HG03135 (cell line): ENCODE data around the gene RBM38.

Experiments
- ATAC-seq: cut with Tn5 transposase; IDR thresholded peaks from one replicate; pipeline ENCODE4 v1.9.1; 2021; ENCODE audit warnings: mild to moderate bottlenecking, moderate library complexity; ENCODE audit not compliant: unreplicated experiment

RBM38 gene

DNA sequence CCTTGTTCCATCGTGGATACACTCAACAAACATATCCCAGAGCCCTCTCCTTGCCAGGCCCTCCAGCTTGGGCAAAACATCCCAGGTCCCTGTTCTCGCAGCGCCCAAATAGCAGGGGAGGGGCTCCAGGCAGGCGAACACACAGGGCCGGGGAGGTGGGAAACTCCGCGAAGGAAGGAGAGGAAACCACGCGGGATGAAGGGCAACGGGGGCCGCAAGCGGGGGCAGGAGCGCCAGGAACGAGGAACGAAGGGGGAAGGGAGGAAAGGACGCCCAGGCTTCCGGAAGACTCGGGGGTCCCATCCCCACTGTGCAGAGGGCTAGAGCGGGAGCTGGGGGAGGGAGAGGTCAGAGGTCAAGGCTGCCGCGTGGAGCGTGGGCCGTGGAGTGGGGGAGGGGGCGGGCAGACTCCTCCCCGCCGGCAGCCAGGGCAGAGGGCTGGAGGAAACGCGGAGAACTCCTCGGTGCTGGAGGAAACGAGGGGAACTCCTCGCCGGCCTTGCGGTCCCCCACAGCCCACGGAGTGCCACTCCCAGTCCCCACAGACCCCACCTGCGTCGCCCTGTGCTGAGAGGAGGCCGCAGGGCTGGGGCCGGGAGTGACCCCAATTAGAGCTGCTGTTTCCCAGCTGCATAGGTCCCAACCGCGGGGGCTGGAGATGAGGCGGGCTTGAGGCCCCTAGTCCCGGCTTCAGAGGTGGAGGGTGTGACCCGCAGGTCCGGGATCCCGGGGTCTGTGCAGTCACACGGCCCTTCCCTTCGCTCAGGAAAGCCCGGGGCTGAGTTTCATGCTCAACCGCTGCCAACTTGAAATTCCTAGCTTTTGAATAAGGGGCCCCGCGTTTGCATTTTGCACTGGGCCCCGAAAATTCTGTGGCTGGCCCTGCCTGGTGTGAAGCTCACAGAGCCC, 1.2 kb upstream of the RBM38 start:
- no peak for ATAC-seq

GRCh38 chr20:57391439-57392301, 474 bp downstream of the RBM38 start:
- peak; percentile 1 for ATAC-seq

DNA sequence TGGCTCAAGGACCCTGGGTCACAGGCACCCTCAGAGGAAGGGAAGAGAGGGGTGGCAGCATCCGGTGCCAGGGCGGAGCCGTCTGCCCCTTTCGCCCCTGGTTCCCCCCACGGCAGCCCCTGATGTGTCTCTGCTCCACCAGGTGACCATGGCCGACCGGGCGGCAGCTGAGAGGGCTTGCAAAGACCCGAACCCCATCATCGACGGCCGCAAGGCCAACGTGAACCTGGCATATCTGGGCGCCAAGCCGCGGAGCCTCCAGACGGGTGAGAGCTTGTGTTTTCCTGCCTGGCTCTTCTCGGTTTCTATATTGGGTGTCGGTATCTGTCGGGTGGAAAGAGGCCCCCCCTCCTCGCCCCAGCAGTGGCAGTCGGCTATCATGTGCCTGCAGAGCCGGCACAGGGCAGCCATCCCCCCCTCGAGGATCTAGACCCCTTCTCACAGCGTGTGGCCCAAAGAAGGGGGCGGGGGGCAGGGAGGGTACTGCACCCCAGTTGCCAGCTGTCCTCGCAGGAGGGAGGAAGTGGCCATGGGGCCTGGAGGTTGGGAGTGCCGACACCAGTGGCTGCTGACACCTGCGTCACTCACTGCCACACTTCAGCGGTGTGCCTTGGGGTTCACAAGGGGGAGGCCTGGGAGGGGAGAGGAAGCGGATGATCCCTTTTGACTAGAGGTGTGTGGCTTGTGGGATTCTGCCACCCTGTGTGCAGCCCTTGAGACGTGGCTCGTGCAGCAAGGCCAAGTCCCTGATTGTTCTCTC, 1.5 kb downstream of the RBM38 start:
- no peak for ATAC-seq

DNA sequence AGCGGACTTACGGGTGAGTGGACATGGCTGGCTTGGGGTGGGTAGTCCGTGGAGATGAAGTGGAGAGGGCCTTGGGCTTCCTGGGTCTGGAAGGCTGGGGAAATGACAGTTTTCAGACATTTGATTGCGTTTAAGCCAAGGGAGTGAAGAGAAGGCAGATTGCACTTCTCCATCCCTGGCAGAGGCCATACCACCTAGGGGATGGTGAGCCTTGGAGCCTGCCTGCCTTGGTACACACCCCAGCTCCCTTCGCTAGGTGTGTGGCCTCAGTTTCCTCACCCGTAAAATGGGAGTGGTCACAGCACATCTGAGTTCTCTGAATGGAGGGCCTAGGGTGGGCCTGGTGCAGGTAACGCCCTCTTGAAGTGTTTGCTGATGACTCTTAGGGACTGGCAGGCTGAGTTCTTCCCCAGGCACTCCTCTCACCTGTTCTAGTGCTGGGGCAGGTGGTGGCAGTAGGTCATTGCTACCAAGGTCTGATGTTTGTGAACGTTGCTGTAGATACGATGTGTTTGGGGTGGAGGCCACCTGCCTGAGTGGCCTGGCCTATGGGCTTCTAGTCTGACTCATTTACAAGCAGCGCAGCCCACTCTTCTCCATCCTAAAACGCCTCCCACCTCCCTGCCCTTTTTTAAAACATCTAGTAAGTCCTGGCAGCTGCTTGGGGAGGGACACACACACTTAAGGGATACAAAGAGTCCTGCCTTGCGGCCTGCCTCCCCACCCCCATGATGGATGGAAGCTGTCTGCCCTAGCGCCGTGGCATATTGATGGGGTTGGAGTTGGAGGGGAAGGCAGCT, 2.3 kb downstream of the RBM38 start:
- no peak for ATAC-seq

DNA sequence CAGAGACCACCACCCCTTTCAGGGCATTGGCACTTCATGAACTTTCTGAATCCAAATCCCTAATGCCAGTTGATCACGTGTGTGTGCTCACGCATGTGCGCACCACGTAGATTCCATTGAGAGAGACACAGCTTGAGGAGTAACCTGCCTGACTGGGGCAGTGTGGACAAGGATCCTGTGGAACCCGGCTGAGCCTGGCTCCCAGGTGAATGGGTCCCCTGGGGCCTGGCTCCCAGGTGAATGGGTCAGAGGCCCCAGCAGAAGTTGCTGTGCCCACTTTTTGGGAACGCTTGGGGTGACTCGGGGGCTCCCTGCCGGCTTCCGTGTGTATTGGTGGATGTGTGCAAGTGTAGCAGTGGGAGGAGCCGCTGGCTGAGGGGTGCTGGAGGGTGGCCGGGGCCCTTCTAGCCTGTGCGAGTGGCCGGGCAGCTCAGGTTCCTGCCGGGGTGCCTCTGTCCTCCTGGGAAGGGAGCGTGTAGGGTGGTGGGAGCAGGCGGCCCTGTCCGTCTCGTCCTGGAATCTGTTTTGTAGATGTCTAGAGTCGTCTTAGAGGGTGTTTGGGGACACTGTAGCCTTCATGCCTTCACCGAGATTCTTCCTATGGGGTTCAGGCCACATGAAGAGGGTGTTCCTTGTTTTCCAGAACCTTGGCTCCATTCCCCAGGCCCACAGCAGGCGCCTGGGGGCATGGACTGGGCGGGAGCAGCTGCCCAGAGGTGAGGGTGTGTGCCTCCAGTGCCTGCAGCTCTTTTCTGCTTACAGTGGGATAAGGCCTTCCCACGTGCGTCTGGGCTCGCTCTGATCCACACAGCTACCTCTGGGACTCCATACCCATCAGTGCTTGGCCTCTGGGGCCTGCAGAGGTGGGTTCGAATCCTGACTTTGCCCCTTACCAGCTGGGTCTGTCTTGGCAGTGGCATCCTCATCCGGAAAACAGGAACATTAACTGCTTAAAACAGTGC, 3.2 kb downstream of the RBM38 start:
- ATAC-seq, result no peak

- no peak for ATAC-seq
Measured at GRCh38 chr20:57395111-57395966, 4.1 kb downstream of the RBM38 start.

GRCh38 chr20:57396212-57396983, 5.2 kb downstream of the RBM38 start:
- ATAC-seq, result no peak

DNA sequence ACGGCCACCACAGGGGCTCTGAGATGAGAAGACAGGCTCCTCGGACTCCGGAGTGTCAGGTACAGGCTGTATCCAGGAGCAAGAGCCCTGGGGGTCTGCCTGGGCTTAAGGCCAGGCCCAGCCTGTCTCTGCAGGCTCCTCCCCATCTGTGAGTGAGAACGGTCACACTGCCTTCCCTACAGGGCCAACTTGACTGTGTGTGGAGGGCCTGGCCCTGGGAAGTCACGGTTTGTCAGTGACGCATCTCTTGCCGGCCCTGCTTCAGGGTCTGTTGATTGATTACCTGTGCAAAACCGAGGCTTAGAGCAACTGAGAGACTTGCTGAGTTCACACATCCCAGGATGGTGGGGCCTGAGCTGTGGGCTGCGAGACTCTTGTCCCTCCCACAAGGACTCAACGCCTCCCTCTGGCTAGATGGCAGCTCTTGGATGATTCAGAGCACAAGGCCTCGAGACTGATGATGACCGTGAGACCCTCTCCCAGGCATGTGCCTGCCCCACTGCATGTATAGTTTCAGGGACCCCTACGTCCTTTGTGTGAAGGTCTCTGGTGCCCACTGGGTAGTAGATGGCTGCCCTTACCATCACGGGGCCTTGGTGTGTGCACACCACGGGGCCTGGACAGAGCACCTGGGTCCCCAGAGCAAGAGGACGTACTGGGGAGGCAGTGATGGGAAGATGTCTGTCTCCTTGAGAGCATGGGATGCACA, 5.9 kb downstream of the RBM38 start:
- no peak for ATAC-seq

- ATAC-seq, result peak; percentile 5
Measured at GRCh38 chr20:57397693-57398108, 6.5 kb downstream of the RBM38 start.

- peak; percentile 61 for ATAC-seq
Measured at GRCh38 chr20:57398231-57398821, 7.1 kb downstream of the RBM38 start.

GRCh38 chr20:57398901-57399535, 7.8 kb downstream of the RBM38 start:
- ATAC-seq, result no peak

- ATAC-seq, result no peak
Measured at GRCh38 chr20:57399587-57400155, 8.5 kb downstream of the RBM38 start.

DNA sequence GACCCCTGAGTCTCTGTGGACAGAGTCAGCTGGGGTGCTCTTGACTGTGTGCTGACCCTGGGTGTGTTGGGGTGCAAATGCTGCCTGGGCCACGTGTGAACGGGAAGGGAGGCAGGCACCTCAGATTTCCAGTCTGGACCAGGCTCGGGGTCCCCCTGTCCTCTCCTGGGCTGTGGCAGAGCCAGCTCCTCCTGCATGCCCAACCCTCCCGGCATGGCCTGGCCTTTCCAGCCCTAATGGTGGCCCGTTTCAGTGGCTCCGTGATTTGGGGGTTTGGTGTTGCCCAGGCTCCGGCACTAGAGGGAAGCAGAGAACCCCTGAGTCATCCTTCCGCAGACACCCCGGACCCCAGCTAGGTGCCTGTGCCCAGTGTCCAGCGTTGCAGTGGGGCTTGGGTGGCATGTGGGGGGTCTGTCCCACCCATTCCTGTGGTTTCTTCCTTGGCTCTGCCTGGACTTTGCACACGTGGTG, 9.1 kb downstream of the RBM38 start:
- no peak for ATAC-seq

GRCh38 chr20:57400821-57401564, 9.8 kb downstream of the RBM38 start:
- no peak for ATAC-seq

DNA sequence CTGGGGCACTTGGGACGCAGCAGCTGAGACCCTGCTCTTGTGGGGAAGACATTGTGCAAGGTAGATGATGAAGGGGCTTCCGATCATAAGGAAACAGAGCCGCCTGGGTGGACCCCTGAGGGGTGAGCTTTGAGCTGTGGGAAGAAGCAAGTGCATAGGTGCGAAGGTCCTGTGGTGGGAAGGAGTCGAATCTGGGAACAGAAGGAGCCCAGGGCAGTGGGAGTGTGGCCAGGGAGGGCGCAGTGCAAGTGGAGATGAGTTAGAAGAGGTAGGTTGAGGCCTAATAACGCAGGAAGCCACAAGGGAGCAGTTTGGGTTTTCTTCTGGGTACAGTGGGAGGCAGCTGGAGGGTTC, 10.3 kb downstream of the RBM38 start:
- ATAC-seq, result no peak
